Uterus (tissue), 4 donors: ENCODE measurements around the gene KRTAP3-1. TPM values are rescaled to one million over a fixed set of nuclear protein-coding genes. Genes with fewer than 3 reads are reported as not detected.

Source experiments
- DNase-seq, 2 donors: peaks; one replicate each; pipeline ENCODE4 v3.0.0-alpha.2; 2019 to 2020
- H3K27ac ChIP-seq, 2 donors: fragments of 200-600 bp; sonication (generic); 1 replicate in 1 of 2; 2 replicates in 1 of 2; pipeline ENCODE4 v1.5.1; 2016 to 2018
- H3K27me3 ChIP-seq, 2 donors: fragments of 200-600 bp; sonication (generic); one replicate each; pipeline ENCODE4 v1.5.1; 2018 to 2019; ENCODE audit warnings: control low read depth in 1 of 2
- H3K36me3 ChIP-seq, 2 donors: fragments of 200-600 bp; sonication (generic); one replicate each; pipeline ENCODE4 v1.5.1; 2019; ENCODE audit warnings: control low read depth in 1 of 2
- H3K4me1 ChIP-seq, 2 donors: fragments of 200-600 bp; sonication (generic); one replicate each; pipeline ENCODE4 v1.5.1; 2018 to 2019; ENCODE audit warnings: control low read depth in 1 of 2
- H3K4me3 ChIP-seq, 2 donors: fragments of 200-600 bp; sonication (generic); 1 replicate in 1 of 2; 2 replicates in 1 of 2; pipeline ENCODE4 v1.5.1; 2018 to 2019; ENCODE audit warnings: mild to moderate bottlenecking in 1 of 2
- H3K9me3 ChIP-seq, 2 donors: fragments of 200-600 bp; sonication (generic); one replicate each; pipeline ENCODE4 v1.5.1; 2019; ENCODE audit warnings: control low read depth in 1 of 2
- POLR2A ChIP-seq, 2 donors: fragments of 450-650 bp; IDR thresholded peaks; one replicate each; pipeline ENCODE4 v1.6.1; 2016; ENCODE audit warnings: antibody characterized with exemption in 2 of 2, mild to moderate bottlenecking in 1 of 2, moderate library complexity in 1 of 2
- intact Hi-C: fragments of 100-400 bp; cut with DNase I; formaldehyde crosslinking; loops from one replicate; pipeline ENCODE4 v1.15.1; 2023; ENCODE audit warnings: low total_unique reads
- total RNA-seq, 4 donors: library from RNA; depleted of rRNA in 3 of 4; stranded (reverse); fragments of >200 nt in 3 of 4; gene quantifications; one replicate each; pipeline versions ENCODE4 v1.1.0 to v1.2.4, GENCODE V29; 2014 to 2023
- TF ChIP-seq, protein P1 (sequence below), 4 experiments: fragments of 200-600 bp in 2 of 4; fragments of 450-650 bp in 2 of 4; sonication (generic) in 2 of 4; IDR thresholded peaks; one replicate each; pipeline ENCODE4 v1.5.1; 2016 to 2019; ENCODE audit warnings: antibody characterized with exemption in 4 of 4, mild to moderate bottlenecking in 2 of 4, moderate library complexity in 1 of 4
- donor health status: DM: yes; HTN: yes; CAD: no.

The KRTAP3-1 gene
- total RNA-seq, 4 donors from 2014 or later = not detected

GRCh38 chr17:40978575-40979151, 30.3 kb downstream of the KRTAP3-1 start:
- intact Hi-C loops = no loop called here
- Histone ChIP-seq H3K4me3 (no peak overlapping the region), H3K27me3 (no peaks in the 10 kb centered on the region), H3K9me3 (no peaks in the 10 kb centered on the region), H3K27ac (no peak overlapping the region), H3K4me1 (no peaks in the 10 kb centered on the region), H3K36me3 (no peaks in the 10 kb centered on the region)
- DNase-seq = no peak
- TF ChIP-seq POLR2A (IDR thresholded peaks at IDR 0.05) = no peak
- TF ChIP-seq, protein P1, sequence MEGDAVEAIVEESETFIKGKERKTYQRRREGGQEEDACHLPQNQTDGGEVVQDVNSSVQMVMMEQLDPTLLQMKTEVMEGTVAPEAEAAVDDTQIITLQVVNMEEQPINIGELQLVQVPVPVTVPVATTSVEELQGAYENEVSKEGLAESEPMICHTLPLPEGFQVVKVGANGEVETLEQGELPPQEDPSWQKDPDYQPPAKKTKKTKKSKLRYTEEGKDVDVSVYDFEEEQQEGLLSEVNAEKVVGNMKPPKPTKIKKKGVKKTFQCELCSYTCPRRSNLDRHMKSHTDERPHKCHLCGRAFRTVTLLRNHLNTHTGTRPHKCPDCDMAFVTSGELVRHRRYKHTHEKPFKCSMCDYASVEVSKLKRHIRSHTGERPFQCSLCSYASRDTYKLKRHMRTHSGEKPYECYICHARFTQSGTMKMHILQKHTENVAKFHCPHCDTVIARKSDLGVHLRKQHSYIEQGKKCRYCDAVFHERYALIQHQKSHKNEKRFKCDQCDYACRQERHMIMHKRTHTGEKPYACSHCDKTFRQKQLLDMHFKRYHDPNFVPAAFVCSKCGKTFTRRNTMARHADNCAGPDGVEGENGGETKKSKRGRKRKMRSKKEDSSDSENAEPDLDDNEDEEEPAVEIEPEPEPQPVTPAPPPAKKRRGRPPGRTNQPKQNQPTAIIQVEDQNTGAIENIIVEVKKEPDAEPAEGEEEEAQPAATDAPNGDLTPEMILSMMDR (IDR thresholded peaks at IDR 0.05) = no peak

DNA sequence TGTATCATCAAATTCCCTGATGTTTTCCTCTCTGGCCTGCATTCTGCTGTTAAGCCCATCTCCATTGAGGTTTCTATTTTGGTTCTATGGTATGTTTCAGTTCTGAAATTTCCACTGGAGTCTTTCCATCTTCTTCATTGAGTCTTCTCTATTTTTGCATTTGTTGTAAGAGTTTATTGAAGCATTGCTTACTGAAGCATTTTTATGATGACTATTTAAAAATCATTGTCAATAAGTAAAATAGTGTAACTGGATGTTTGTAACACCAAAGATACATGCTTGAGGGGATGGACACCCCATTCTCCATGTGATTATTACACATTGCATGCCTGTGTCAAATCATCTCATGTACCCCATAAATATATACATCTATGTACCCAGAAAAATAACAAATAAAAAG, 33.4 kb downstream of the KRTAP3-1 start:
- DNase-seq = no peak
- Histone ChIP-seq H3K4me3 (no peak overlapping the region), H3K4me1 (no peaks in the 10 kb centered on the region), H3K27me3 (no peaks in the 10 kb centered on the region), H3K9me3 (no peaks in the 10 kb centered on the region), H3K27ac (no peak overlapping the region), H3K36me3 (no peaks in the 10 kb centered on the region)
- intact Hi-C loops = no loop called here
- TF ChIP-seq, protein P1 (IDR thresholded peaks at IDR 0.05) = no peak
- TF ChIP-seq POLR2A (IDR thresholded peaks at IDR 0.05) = no peak

GRCh38 chr17:40974366-40974765, 34.6 kb downstream of the KRTAP3-1 start:
- Histone ChIP-seq H3K27ac (no peak overlapping the region), H3K36me3 (no peaks in the 10 kb centered on the region), H3K9me3 (no peaks in the 10 kb centered on the region), H3K4me1 (no peaks in the 10 kb centered on the region), H3K4me3 (no peak overlapping the region), H3K27me3 (no peaks in the 10 kb centered on the region)
- no peak for TF ChIP-seq POLR2A (IDR thresholded peaks at IDR 0.05)
- TF ChIP-seq, protein P1 (IDR thresholded peaks at IDR 0.05) = no peak
- no peak for DNase-seq
- intact Hi-C loops = no loop called here

- H3K27me3 ChIP-seq = no peaks in the 10 kb centered on the region
- H3K4me3 ChIP-seq = no peak overlapping the region
- no peaks in the 10 kb centered on the region for H3K36me3 ChIP-seq
- H3K27ac ChIP-seq = no peak overlapping the region
- no peak for TF ChIP-seq POLR2A (IDR thresholded peaks at IDR 0.05)
- TF ChIP-seq, protein P1 (IDR thresholded peaks at IDR 0.05) = no peak
- no peaks in the 10 kb centered on the region for H3K9me3 ChIP-seq
- intact Hi-C loops = no loop called here
- H3K4me1 ChIP-seq = no peaks in the 10 kb centered on the region
- no peak for DNase-seq
These were observed 41.3 kb downstream of the KRTAP3-1 start for GRCh38 chr17:40967582-40967981.

- Histone ChIP-seq H3K36me3 (no peaks in the 10 kb centered on the region), H3K9me3 (no peaks in the 10 kb centered on the region), H3K4me1 (no peaks in the 10 kb centered on the region), H3K27ac (no peak within 1 kb of the TSS), H3K4me3 (no peak within 1 kb of the TSS), H3K27me3 (no peaks in the 10 kb centered on the region)
- intact Hi-C loops = no loop called here
- TF ChIP-seq, protein P1 (IDR thresholded peaks at IDR 0.05) = no peak
- TF ChIP-seq POLR2A (IDR thresholded peaks at IDR 0.05) = no peak
- DNase-seq = no peak
These were observed 42.1 kb downstream of the KRTAP3-1 start, which contains the start of gene KRT39 for GRCh38 chr17:40966848-40967247. TSS of gene KRT39 (minus strand) at chr17:40966948. CDS start at chr17:40966856, 92 bp downstream.
